GM21515 (cell line): ENCODE measurements around the gene POLG.

Source experiments
- ATAC-seq: cut with Tn5 transposase; IDR thresholded peaks from one replicate; pipeline ENCODE4 v1.9.1; 2021; ENCODE audit not compliant: unreplicated experiment

POLG gene

DNA sequence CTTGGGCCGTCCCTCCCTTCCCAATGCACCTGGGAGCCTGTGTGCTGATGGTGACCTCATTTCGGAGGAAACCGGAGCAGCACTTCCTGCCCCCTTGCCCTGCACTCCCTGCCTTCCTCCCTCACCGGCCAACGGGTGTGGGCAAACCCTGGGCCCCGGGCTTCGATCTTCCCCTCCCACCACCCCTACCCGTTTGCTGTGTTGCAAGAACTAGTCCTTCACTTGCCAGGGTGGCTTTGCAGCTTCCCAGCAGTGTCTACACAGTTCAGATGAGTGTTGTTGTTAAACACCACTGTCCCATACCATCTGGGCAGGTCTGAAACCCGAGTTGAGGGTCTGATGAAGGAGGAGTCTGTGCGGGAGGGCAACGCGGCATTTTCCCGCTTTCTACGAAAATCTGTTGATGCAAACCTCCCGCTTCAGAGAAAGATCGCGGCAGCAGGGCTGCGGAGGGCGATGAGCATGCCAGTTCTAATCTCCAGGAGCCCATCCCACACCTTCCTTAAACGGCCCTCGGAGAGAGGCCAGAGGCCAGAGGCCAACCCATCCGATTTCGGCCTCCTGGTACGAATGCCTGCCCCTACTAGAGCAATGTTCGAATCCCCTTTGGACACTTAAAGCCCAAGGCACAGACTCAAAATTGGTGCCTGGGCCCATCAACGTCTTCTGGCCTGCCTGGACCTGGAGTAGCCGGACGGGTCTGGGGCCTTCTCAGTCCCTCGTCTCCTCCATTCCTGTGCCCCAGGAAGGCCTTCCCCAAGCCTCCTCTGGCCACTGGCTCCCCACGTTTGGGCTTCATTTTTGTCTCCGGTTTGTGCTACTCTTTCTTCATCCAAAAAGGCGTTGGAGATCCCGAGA lies 35.7 kb upstream of the POLG start:
- ATAC-seq: no peak

DNA sequence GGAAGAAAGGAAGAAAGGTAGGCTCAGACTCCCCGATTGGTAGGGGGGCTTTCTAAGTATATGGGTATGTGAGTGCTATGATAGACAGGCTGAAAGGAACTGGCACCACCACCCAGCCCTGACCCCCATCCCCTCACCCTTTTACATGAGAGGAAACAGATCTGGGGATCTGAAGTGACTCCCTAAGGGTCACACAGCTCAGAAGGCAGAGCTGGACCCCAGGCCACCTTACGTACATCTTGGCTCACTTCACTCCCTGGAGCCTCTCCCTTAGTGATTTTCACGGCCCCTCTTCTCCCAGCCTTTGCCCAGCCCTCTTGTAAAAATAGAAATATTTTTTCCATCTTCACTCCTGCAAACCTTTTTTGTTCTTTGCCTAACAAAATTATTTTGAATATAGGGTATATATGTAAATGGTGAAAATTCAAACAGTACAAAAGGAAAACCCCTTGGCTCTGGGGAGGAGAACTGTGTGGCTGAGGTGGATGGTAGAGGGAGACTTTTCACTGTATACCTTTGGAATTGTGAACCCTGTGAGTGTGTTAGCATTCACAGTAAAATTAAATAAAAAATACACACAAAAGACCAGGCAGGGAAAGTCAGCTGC lies 34.8 kb upstream of the POLG start:
- no peak for ATAC-seq

DNA sequence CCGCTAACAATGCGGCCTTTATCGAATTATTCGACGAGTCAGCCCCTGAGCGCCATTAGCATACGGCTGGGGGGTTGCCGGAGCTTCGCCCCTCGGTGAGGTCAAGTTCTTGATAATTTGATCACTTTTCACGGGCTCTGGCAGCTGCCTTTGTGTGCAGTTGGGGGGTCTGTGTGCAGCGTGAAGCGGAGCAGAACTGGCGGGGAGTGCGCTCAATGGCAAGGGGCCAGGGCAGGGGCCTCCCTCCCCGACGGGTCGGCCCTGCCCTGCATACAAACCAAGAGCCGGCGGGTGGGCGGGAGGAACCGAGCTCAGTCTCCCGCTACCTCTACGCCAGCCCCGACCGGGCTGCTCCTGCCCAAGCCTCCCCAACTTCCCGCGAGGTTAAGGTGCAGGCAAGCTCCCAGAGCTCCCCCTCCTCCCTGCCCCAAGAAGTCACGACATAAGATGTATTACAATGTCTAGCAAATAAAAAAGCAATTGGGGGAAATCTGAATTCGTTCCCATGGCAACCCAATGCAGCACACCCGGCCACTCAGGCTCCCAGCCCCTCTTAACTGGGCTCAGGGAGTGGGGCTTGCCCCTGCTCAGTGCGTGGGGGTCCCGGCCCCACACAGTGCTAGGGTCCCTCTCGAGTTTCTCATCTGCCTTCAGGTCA lies 34.1 kb upstream of the POLG start:
- ATAC-seq: no peak

- ATAC-seq: no peak
Observed at GRCh38 chr15:89367485-89368451, 33.1 kb upstream of the POLG start.

DNA sequence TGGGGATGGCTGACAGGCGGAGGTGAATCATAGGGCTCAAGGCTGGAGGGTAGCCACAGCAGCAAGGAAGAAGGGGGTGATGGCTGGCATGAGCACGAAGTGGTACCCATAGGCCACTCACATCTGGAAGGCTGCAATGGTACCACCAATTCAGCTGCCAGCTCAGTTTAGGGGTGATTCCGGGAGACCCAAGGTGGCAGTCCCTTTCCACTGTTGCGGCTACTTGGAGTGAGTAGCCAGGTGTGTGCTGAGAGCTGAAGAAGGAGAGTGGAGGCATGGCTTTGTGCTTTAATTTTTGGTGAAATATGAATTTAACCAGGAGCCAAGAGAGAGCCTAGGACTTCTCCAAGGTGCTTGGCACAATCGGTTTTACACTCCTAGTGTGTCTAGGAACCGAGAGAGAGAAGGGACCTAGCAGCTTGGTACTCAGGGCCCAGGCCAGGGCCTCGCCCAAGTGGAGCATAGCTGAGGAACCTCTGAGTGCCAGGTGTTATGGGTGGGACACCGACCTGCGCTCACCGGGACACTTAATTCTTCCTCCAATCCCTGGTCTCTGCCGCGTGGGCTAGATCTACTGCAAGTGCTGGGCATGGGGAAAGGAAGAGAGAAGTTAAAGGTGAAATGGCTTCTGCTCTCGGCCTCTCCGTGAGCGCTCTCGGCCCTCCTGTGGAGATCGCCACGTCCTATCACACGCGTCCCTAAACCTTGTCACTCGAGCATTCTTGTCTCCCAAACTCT lies 32.2 kb upstream of the POLG start:
- ATAC-seq: no peak

GRCh38 chr15:89365462-89366065 lies 30.9 kb upstream of the POLG start:
- no peak for ATAC-seq

DNA sequence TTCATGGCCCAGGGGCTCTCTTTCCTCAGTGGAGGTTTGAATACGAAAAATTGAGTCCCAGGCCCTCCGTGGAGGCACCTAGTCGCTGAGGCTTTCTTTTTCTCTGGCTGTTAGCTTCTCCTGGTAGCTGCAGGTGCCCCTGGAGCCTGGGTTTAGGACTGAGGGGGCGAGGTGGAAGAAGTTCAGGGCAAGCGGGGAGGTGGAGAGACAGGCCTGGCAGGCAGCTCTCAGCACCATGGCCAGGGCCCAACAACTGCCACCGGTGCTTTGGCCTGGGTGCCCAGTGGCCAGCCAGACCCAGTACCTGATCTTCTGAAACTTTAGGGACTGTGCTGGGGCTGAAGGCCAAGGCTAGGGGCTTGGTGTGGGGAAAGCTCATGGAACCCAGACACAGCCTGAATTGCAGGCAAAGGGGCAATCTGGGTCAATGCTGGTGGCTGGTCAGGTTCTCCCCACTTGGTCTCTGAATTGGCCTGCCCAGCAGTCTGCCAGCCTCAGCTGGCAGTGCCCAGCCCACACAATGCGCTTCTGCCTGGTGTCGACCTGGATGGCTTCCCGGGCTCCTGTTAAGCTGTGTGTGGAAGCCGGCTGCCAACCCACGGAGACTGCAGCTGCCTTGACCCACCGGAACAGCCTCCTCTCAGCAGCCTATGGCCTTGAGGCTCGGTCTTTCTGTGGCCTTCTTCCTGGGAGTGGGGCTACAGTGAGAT lies 30.3 kb upstream of the POLG start:
- ATAC-seq: no peak

DNA sequence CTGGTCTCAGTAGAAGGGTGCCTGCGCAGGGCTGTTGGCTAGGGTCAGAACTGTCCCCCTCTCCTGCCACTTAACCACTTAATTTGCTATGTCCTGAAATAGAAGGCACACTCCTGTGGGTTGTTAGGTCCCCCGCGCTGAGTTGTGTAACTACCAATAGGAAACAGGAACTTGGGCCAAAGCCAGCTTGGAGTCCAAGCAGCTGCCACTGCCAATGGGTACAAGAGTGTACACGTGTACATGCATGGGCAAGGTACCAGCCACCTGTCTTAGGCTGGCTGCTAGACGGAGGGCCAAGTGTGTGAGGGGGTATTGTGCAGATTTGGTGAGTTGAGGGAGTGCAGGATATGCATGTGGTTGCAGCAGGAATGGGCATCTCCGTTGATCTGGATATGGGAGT lies 29.7 kb upstream of the POLG start:
- ATAC-seq: no peak

DNA sequence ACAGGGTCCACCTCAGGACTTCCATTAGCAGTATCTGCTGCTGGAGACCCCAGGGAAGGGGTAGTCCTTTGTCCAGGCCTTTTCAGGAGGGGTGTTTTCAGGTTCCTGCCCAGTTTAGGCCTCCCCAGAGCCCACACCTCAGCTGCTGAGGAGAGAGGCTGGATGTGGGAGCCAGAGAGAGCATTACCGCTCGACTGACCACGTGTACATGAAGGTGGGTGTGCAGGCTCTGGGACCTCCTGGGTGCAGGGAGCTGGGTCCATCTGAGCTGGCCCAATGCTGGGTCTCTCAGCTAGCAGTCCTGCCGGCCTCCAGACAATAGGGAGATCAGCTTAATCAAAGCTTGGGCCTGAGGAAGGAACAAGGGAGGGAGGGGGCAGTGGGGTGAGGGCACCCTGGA lies 29.1 kb upstream of the POLG start:
- ATAC-seq: no peak

- ATAC-seq: no peak
Observed at GRCh38 chr15:89363133-89363532, 28.5 kb upstream of the POLG start.

GRCh38 chr15:89362203-89363101 lies 27.8 kb upstream of the POLG start:
- no peak for ATAC-seq

DNA sequence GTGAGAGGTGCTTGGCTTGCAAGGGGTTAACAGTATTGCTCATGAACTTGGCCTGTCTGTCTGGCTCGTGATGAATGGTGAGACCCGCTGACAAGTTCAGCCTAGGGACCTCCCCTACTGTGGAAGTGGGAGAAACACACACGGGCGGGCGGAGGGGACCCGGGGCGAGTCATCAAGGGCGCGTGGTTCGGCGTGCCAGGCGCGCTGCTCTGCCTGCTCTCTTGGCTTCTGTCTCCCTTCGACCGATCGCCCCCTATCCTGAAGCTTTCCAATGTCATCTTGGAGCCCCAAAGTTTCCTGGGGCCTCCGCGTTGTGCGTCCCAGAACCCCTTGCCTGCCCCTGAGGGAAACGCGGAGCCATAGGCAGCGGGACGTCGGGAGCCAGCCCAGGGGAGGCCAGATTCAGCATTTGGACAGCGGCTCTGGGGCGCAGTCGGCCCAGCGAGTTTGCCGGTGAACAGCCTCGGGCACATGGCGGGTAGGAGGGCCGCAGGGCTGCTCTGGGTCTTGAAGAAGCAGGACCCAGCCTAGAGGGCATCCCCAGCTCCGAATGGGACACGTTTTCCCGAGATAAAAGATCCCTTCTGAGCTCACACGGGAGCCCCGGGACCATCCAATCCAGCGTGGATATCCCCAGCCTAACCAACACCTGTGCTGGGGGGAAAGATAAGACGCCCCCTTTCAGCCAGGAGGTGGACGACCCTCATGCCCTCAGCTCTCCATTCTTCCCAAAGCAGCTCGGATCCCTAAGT lies 27.0 kb upstream of the POLG start:
- no peak for ATAC-seq

DNA sequence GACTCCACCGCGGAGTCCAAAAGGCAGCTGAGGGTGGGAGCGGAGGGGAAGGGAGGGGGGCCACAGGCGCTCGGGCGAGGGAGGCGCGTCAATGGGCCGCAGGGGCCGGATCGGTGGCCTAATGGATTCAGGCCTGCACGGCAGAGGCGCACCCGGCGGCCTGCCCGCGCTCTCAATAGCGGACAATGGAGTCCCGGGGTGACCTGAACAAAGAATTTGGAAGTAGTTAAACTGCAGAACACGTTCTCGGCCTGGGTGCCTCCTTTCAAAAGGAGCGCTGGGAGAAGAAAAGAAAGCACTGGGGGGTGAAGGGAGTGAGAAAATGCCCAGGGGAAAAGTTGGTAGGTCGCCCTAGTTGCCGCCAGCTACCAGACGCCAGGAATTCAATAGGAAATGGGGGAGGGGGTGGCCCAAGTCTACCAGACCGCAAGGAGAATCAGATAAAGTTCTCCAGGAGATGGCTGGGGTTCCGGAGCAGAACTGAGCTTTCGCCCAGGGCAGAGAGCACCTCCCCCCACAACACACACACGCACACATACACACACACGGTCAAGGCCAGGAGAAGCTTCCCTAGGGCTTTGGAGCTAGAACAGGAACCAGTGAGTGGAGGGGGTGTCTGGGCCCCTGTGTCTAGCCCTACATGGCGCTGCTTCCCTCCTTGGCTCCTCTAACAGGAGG lies 25.8 kb upstream of the POLG start:
- no peak for ATAC-seq

DNA sequence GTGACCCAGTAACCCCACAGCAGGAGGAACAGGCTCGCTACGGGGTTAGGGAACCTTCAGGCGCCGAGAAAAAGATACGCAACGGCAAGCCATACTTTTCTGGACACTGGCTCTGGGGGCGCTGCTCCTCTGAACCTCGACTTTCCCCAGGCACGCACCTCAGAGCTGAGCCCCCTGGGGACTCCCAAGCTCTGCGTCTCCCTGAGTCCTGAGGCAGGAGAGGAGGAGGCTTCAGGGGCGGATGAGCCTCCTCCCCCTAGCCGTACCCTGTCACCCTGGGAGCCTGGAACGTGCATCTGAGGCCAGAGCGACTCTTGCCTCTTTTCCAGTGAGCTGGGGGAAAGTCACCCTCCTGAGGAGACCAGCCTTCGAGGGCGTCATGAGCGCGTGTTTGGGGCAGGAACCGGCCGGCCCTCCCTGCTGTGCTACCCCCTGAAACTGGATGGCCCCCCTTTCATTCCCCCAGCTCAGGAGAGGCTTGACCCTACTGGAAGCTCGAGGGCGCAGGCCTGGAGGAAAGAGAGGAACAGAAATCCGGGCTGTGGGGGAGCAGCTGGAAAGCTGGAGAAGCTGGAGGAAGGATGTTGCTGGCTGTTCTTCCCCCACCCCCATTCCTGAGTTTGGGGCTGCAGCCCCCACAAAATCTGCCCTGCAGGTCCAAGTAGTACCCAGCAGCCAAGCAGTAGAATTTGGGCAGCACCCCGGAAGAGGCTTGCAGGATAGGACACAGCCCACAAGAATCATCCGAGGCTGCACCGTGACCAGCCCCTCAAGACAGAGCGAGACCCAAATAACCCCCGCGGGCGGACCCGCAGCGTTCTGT lies 25.1 kb upstream of the POLG start:
- no peak for ATAC-seq

GRCh38 chr15:89358755-89359439 lies 24.3 kb upstream of the POLG start:
- peak; percentile 88 for ATAC-seq

GRCh38 chr15:89358435-89358754 lies 23.8 kb upstream of the POLG start:
- no peak for ATAC-seq
